ENCODE data around the gene ADAMTS15.

Gene ADAMTS15

GRCh38 chr11:130428316-130429119 is 19.9 kb upstream of the ADAMTS15 start, which contains the start of gene ADAMTS8:
ADAMTS8 (minus strand) TSS chr11:130428609; CDS start chr11:130428286, 323 bp downstream.
- H3K4me3 ChIP-seq (ENCODE audit: low read length) = no peak within 1 kb of the TSS
- DNase-seq (ENCODE audit: low read depth) = no peak
- TF ChIP-seq, protein P1, sequence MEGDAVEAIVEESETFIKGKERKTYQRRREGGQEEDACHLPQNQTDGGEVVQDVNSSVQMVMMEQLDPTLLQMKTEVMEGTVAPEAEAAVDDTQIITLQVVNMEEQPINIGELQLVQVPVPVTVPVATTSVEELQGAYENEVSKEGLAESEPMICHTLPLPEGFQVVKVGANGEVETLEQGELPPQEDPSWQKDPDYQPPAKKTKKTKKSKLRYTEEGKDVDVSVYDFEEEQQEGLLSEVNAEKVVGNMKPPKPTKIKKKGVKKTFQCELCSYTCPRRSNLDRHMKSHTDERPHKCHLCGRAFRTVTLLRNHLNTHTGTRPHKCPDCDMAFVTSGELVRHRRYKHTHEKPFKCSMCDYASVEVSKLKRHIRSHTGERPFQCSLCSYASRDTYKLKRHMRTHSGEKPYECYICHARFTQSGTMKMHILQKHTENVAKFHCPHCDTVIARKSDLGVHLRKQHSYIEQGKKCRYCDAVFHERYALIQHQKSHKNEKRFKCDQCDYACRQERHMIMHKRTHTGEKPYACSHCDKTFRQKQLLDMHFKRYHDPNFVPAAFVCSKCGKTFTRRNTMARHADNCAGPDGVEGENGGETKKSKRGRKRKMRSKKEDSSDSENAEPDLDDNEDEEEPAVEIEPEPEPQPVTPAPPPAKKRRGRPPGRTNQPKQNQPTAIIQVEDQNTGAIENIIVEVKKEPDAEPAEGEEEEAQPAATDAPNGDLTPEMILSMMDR (IDR thresholded peaks at IDR 0.05; ENCODE audit: insufficient read depth, low read depth, low read length, missing control alignments) = no peak

- DNase-seq (ENCODE audit: low read depth) = no peak
- H3K4me3 ChIP-seq (ENCODE audit: low read length) = no peak overlapping the region
- TF ChIP-seq, protein P1 (IDR thresholded peaks at IDR 0.05; ENCODE audit: insufficient read depth, low read depth, low read length, missing control alignments) = no peak
Measured at GRCh38 chr11:130429120-130429681, 19.2 kb upstream of the ADAMTS15 start.

DNA sequence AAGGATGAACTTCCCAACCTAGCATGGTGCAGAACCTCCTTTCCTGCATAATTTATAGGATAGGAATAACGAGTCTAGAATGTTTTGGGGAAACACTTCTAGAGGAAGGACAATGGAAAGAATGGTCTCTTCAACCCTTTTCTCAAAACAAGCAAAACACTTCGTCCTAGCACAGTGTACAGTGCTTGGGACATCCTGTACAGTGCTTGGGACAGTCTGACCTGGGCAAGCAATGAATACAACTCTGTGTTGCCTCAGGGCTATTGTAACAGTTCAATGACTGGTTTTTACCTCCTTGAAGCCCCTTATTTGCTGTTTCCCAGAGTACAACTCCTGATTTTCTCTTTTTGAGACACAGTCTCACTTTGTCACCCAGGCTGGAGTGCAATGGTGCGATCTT is 18.5 kb upstream of the ADAMTS15 start:
- no peak overlapping the region for H3K4me3 ChIP-seq (ENCODE audit: low read length)

GRCh38 chr11:130431331-130431773 is 17.1 kb upstream of the ADAMTS15 start:
- TF ChIP-seq, protein P1 (IDR thresholded peaks at IDR 0.05; ENCODE audit: insufficient read depth, low read depth, low read length, missing control alignments) = peak; percentile 79
- H3K4me3 ChIP-seq (ENCODE audit: low read length) = no peak overlapping the region
- DNase-seq (ENCODE audit: low read depth) = peak; percentile 77

More for the DNA sequence above, 18.5 kb upstream of the ADAMTS15 start:
- no peak for DNase-seq (ENCODE audit: low read depth)
- TF ChIP-seq, protein P1 (IDR thresholded peaks at IDR 0.05; ENCODE audit: insufficient read depth, low read depth, low read length, missing control alignments) = no peak

- no peak for DNase-seq (ENCODE audit: low read depth)
- TF ChIP-seq, protein P1 (IDR thresholded peaks at IDR 0.05; ENCODE audit: insufficient read depth, low read depth, low read length, missing control alignments) = no peak
- H3K4me3 ChIP-seq (ENCODE audit: low read length) = no peak overlapping the region
Measured at GRCh38 chr11:130431801-130432200, 16.6 kb upstream of the ADAMTS15 start.

- no peak for DNase-seq (ENCODE audit: low read depth)
- TF ChIP-seq, protein P1 (IDR thresholded peaks at IDR 0.05; ENCODE audit: insufficient read depth, low read depth, low read length, missing control alignments) = no peak
Measured at GRCh38 chr11:130433357-130433756, 15.1 kb upstream of the ADAMTS15 start.

More at GRCh38 chr11:130433357-130433756, 15.1 kb upstream of the ADAMTS15 start:
- no peak overlapping the region for H3K4me3 ChIP-seq (ENCODE audit: low read length)
